ENCODE measurements around the gene DNAAF8. TPM values are rescaled to one million over a fixed set of nuclear protein-coding genes. Genes with fewer than 3 reads are reported as not detected.
A peak's percentile ranks its signal among the peaks of the same experiment; 100 is the strongest.

Gene DNAAF8
- total RNA-seq, 2 experiments from 2014 or later, result not detected

DNA sequence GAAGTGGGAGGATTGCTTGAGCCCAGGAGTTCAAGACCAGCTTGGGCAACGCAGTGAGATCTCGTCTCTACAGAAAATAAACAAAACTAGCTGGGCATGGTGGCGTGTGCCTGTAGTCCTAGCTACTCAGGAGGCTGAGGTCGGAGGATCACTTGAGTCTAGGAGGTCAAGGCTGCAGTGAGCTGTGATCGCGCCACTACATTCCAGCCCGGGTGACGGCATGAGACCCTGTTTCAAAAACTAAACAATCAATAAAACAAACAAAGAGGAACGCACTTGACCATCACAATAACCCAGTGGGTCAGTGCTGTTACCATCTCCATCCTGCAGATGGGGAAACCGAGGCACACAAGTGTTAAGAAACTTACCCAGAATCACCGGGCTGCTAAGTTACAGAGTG, 18.9 kb downstream of the DNAAF8 start:
- ChIA-PET CTCF (interaction anchor here (0.6 kb wide), 1 partner anchor 39 kb away, joined by 5 read pairs; no protein-coding TSS in a partner anchor), POLR2A (no interaction called here)
- Mint-ChIP-seq H3K27ac (no peak overlapping the region), H3K36me3 (ENCODE audit: low read depth) (peaks cover 33% of the 10 kb centered on the region), H3K9me3 (peaks cover 4% of the 10 kb centered on the region), H3K27me3 (no peaks in the 10 kb centered on the region), H3K4me3 (no peak overlapping the region), H3K4me1 (no peaks in the 10 kb centered on the region)
- no peak for DNase-seq

DNA sequence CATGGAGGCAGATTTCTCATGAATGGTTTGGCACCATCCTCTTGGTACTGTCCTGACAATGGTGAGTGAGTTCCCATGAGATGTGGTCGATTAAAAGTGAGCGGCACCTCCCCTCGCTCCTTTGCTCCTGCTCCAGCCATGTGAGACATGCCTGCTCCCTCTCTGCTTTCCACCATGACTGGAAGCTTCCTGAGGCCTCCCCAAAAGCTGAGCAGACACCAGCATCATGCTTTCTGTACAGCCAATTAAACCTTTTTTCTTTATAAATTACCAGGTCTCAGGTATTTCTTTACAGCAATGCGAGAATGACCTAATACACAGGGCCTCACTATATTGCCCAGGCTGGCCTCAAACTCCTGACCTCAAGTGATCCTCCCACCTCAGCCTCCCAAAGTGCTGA, 20.5 kb downstream of the DNAAF8 start:
- Mint-ChIP-seq H3K27ac (no peak overlapping the region), H3K4me1 (no peaks in the 10 kb centered on the region), H3K4me3 (no peak overlapping the region), H3K36me3 (ENCODE audit: low read depth) (peaks cover 44% of the 10 kb centered on the region), H3K27me3 (no peaks in the 10 kb centered on the region), H3K9me3 (peaks cover 4% of the 10 kb centered on the region)
- POLR2A ChIA-PET, result no interaction called here
- DNase-seq, result no peak
- CTCF ChIA-PET, result no interaction called here

DNA sequence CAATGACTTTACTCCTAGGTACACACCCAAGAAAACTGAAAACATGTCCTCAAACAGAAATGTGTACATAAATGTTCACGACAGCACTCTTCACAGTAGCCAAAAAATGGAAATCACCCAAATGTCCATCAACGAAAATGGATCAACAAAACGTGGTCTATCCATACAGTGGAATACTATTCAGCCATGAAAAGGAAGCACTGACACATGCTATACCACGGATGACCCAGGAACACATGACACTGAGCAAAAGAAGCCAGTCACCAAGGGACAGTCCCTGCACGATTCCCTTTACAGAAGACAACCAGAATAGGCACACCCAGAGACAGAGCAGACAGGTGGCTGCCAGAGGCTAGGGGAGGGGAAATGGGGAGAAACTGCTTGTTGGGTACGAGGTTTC, 21.4 kb downstream of the DNAAF8 start:
- no peak overlapping the region for H3K4me3 Mint-ChIP-seq
- no peak for DNase-seq
- H3K27me3 Mint-ChIP-seq, result no peaks in the 10 kb centered on the region
- no peaks in the 10 kb centered on the region for H3K4me1 Mint-ChIP-seq
- H3K27ac Mint-ChIP-seq, result no peak overlapping the region
- CTCF ChIA-PET, result no interaction called here
- H3K9me3 Mint-ChIP-seq, result peaks cover 4% of the 10 kb centered on the region
- H3K36me3 Mint-ChIP-seq (ENCODE audit: low read depth), result peaks cover 50% of the 10 kb centered on the region
- POLR2A ChIA-PET, result no interaction called here

DNA sequence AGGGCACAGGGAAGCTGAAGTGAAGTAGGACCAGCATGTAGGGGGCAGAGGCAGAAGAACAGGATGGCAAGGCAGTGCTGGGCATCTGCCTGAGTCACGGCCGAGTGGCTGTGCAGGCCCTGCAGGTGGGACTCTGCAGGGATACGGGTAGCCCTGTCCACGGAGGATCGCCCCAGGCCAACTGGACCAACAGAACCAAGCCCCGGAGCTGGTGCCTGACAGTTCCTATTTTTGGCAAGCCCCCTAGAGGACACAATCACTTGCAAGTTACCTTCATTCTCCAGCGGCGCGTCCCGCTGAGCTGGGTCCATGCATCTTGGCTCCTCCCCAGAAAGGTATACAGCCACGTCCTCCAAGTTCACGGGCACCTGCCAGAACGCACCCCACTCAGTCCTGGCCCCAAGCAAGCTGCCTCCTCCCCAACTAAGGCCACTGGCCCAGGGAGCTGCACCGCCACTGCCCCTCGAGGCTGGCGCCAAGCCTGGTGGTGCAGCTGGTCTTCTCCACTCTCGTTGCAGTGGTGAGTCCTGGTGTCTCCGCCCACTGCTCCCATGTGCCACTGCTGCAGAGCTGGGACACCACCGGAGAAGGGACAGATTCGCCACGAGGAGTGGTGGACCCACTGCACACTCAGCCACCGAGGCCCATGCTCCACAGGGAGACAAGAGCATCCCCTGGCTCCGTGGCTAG, 26.0 kb downstream of the DNAAF8 start:
- POLR2A ChIA-PET, result interaction anchor here (1.0 kb wide), 1 partner anchor 67 kb away, joined by 3 read pairs; the partner anchor contains the start of gene NUDT16L1
- H3K9me3 Mint-ChIP-seq, result peaks cover 4% of the 10 kb centered on the region

GRCh38 chr16:4762205-4762604, 27.9 kb downstream of the DNAAF8 start:
- Mint-ChIP-seq H3K27me3 (no peaks in the 10 kb centered on the region), H3K27ac (no peak overlapping the region), H3K36me3 (ENCODE audit: low read depth) (peaks cover 41% of the 10 kb centered on the region), H3K4me1 (peaks cover 14% of the 10 kb centered on the region), H3K9me3 (no peaks in the 10 kb centered on the region), H3K4me3 (no peak overlapping the region)
- ChIA-PET CTCF (no interaction called here), POLR2A (interaction anchor here (1.9 kb wide), 1 partner anchor 27 kb away, joined by 4 read pairs; the partner anchor contains the start of genes ANKS3 and DNAAF8)
- DNase-seq, result no peak

More for the DNA sequence above, 26.0 kb downstream of the DNAAF8 start:
- CTCF ChIA-PET, result no interaction called here
- H3K4me3 Mint-ChIP-seq, result no peak overlapping the region
- H3K36me3 Mint-ChIP-seq (ENCODE audit: low read depth), result peaks cover 48% of the 10 kb centered on the region
- no peak for DNase-seq
- H3K27me3 Mint-ChIP-seq, result no peaks in the 10 kb centered on the region
- H3K27ac Mint-ChIP-seq, result no peak overlapping the region
- peaks cover 5% of the 10 kb centered on the region for H3K4me1 Mint-ChIP-seq

DNA sequence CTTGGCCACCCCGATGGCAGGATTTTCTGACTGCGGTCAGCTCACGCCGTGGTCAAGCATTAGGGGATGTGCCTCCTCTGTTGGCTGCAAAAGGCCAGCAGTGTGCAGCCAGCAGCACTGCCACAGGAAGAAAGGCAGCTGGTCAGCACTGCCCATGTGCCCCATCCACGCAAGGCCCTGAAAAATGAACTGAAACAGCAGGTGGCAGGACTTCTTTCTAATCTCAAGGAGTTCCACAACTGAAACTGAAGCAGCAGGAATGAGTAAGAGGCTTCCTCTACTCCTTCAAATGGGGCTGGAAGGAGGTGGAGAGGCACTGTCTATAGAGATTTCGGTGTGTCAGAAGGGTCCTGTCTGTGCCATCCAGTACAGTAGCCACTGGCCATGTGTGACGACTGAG, 29.5 kb downstream of the DNAAF8 start:
- ChIA-PET POLR2A (interaction anchor here (1.0 kb wide), 1 partner anchor 38 kb away, joined by 4 read pairs; the partner anchor contains the start of gene ROGDI), CTCF (interaction anchor here (0.7 kb wide), 1 partner anchor 39 kb away, joined by 4 read pairs; the partner anchor contains the start of gene ROGDI)
- no peaks in the 10 kb centered on the region for H3K27me3 Mint-ChIP-seq
- H3K36me3 Mint-ChIP-seq (ENCODE audit: low read depth), result peaks cover 33% of the 10 kb centered on the region
- DNase-seq, result no peak
- peaks cover 26% of the 10 kb centered on the region for H3K4me1 Mint-ChIP-seq
- no peak overlapping the region for H3K27ac Mint-ChIP-seq
- H3K4me3 Mint-ChIP-seq, result no peak overlapping the region
- no peaks in the 10 kb centered on the region for H3K9me3 Mint-ChIP-seq

- DNase-seq, result no peak
- peaks cover 36% of the 10 kb centered on the region for H3K4me1 Mint-ChIP-seq
- POLR2A ChIA-PET, result interaction anchor here (1.4 to 3.8 kb wide), 3 partner anchors 31 to 150 kb away, joined by 3 to 24 read pairs (median 13); partner anchors contain the start of genes ANKS3, DNAAF8, GLYR1 and UBN1
- peaks cover 20% of the 10 kb centered on the region for H3K36me3 Mint-ChIP-seq (ENCODE audit: low read depth)
- peak overlapping the region; percentile 88 for H3K4me3 Mint-ChIP-seq
- peak overlapping the region; percentile 85 for H3K27ac Mint-ChIP-seq
- CTCF ChIA-PET, result interaction anchor here (0.5 to 1.9 kb wide), 3 partner anchors 31 to 60 kb away, joined by 3 to 7 read pairs (median 3); partner anchors contain the start of genes ANKS3 and DNAAF8
- no peaks in the 10 kb centered on the region for H3K9me3 Mint-ChIP-seq
- H3K27me3 Mint-ChIP-seq, result no peaks in the 10 kb centered on the region
Measured at GRCh38 chr16:4765511-4766474, 31.5 kb downstream of the DNAAF8 start.

GRCh38 chr16:4766875-4767628, 32.7 kb downstream of the DNAAF8 start, which contains the start of gene ZNF500:
Gene ZNF500, minus strand, starts transcription at chr16:4767162. Its CDS starts 1,184 bp downstream, at chr16:4765978.
- Mint-ChIP-seq H3K4me3 (peak within 1 kb of the TSS; percentile 89), H3K27ac (peak within 1 kb of the TSS; percentile 92), H3K27me3 (no peaks in the 10 kb centered on the region), H3K4me1 (peaks cover 36% of the 10 kb centered on the region), H3K36me3 (ENCODE audit: low read depth) (peaks cover 16% of the 10 kb centered on the region), H3K9me3 (no peaks in the 10 kb centered on the region)
- peak; percentile 96 for DNase-seq
- ChIA-PET CTCF (interaction anchor here (1.0 to 1.9 kb wide), 3 partner anchors 25 to 61 kb away, joined by 3 to 7 read pairs (median 3); partner anchors contain the start of genes ANKS3 and DNAAF8), POLR2A (interaction anchor here (0.7 to 3.8 kb wide), 4 partner anchors 33 to 151 kb away, joined by 3 to 24 read pairs (median 8); partner anchors contain the start of genes ANKS3, DNAAF8, GLYR1 and NUDT16L1)

DNA sequence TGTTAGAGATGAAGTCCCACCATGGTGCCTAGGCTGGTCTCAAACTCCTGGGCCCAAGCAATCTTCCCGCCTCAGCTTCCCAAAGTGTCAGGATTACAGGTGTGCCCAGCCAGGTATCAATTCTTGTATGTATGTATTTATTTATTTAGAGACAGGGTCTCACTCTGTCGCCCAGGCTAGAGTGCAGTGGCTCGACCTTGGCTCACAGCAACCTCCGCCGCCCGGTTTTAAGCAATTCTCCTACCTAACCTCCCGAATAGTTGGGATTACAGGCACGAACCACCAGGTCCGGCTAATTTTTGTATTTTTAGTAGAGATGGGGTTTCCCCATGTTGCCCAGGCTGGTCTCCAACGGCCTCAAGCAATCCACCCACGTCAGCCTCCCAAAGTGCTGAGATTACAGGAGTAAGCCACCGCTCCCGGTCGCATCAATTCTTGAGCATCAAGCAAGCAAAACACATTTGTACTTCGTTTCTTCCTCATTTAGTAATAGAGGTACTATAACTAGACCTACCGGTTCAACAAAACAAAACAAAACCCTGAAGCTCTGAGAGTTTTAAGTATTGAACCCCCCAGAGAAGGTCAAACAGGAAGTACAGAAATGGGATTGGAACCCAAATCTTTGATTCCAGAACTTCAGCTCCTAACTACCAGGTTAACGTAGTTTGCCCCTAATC, 33.7 kb downstream of the DNAAF8 start:
- peak; percentile 36 for DNase-seq
- peak overlapping the region; percentile 92 for H3K27ac Mint-ChIP-seq
- H3K4me3 Mint-ChIP-seq, result peak overlapping the region; percentile 89
- POLR2A ChIA-PET, result interaction anchor here (0.9 to 3.8 kb wide), 7 partner anchors 9 to 95 kb away, joined by 3 to 24 read pairs (median 4); partner anchors contain the start of genes ANKS3, DNAAF8, GLYR1 and SEPTIN12
- no peaks in the 10 kb centered on the region for H3K27me3 Mint-ChIP-seq
- peaks cover 34% of the 10 kb centered on the region for H3K4me1 Mint-ChIP-seq
- CTCF ChIA-PET, result interaction anchor here (0.8 to 2.2 kb wide), 3 partner anchors 24 to 144 kb away, joined by 3 to 12 read pairs (median 3); partner anchors contain the start of genes ANKS3, DNAAF8 and MGRN1
- no peaks in the 10 kb centered on the region for H3K9me3 Mint-ChIP-seq
- H3K36me3 Mint-ChIP-seq (ENCODE audit: low read depth), result peaks cover 9% of the 10 kb centered on the region

DNA sequence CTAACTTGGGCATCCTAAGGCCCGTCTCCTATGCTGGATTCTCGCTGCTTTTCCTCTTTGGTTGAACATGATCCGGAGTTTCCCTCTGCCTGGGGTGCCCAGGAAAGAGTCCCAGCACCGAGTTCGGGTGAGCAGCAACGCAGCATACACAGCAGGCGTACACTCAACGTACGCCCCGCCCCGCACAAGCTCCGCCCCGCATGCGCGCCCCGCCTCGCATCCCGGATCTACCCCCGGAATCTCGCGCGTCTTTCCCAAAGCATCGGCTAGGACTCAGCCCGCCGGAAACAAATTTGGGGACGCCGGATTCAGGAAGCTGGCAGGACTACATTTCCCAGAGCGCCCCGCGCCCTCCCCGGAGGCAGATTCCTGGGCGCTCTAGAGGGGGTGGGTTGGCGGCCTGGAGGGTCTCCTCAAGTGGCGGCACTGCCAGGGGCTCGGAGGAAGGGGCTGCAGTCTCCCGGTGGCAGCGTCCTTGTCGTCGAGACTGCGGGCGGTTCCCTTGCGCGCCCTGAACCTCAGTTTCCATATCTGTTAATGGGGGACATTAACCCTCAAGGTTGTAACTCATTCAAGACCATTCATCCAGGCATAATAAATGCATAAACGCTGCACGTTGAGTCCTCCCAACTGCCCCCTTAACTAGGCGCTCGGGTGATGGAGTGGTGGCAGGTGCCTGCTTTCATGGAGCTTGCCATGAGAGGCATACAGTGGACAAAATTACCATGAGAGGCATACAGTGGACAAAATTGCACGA, 34.4 kb downstream of the DNAAF8 start:
- peak overlapping the region; percentile 92 for H3K27ac Mint-ChIP-seq
- CTCF ChIA-PET, result interaction anchor here (0.8 to 2.2 kb wide), 2 partner anchors 34 to 145 kb away, joined by 3 to 12 read pairs; partner anchors contain the start of genes ANKS3, DNAAF8 and MGRN1
- H3K4me1 Mint-ChIP-seq, result peaks cover 33% of the 10 kb centered on the region
- peak overlapping the region; percentile 89 for H3K4me3 Mint-ChIP-seq
- DNase-seq, result peak; percentile 87
- H3K36me3 Mint-ChIP-seq (ENCODE audit: low read depth), result peaks cover 9% of the 10 kb centered on the region
- no peaks in the 10 kb centered on the region for H3K9me3 Mint-ChIP-seq
- H3K27me3 Mint-ChIP-seq, result no peaks in the 10 kb centered on the region
- POLR2A ChIA-PET, result interaction anchor here (0.9 to 3.8 kb wide), 7 partner anchors 8 to 94 kb away, joined by 3 to 24 read pairs (median 4); partner anchors contain the start of genes ANKS3, DNAAF8, GLYR1 and SEPTIN12

DNA sequence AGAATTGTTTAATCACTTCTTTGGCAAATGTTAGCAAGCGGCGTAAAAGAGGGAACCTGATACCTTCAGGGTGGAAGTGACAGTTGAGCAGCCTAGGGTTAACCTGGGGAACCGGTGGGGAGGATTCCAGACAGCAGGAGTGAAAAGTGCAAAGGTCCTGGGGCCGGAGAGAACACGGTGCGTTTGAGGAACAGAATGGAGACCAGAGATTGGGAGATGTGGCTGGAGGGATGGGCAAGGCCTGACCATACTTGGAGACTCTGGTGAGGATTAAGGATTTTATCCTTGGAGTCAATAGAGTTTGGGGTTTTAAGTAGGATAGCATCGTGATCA, 34.9 kb downstream of the DNAAF8 start:
- POLR2A ChIA-PET, result interaction anchor here (1.3 to 3.8 kb wide), 3 partner anchors 19 to 35 kb away, joined by 3 to 24 read pairs (median 6); partner anchors contain the start of genes ANKS3, DNAAF8 and SEPTIN12
- peak overlapping the region; percentile 89 for H3K4me3 Mint-ChIP-seq
- H3K4me1 Mint-ChIP-seq, result peaks cover 31% of the 10 kb centered on the region
- CTCF ChIA-PET, result interaction anchor here (2.2 kb wide), 1 partner anchor 35 kb away, joined by 12 read pairs; the partner anchor contains the start of genes ANKS3 and DNAAF8
- no peak for DNase-seq
- H3K9me3 Mint-ChIP-seq, result no peaks in the 10 kb centered on the region
- H3K36me3 Mint-ChIP-seq (ENCODE audit: low read depth), result peaks cover 5% of the 10 kb centered on the region
- no peak overlapping the region for H3K27ac Mint-ChIP-seq
- H3K27me3 Mint-ChIP-seq, result no peaks in the 10 kb centered on the region
